Fibroblast of villous mesenchyme (primary cell): ENCODE results near the gene RPS6KA2. TPM values are rescaled to one million over a fixed set of nuclear protein-coding genes. Genes with fewer than 3 reads are reported as not detected.

ENCODE experiments used
- DNase-seq: peaks from one replicate; pipeline ENCODE4 v3.0.0-alpha.2; 2010; ENCODE audit warnings: low read depth
- H3K4me3 ChIP-seq: 2 replicates; pipeline ENCODE4 v1.5.1; 2011; ENCODE audit warnings: low read depth, mild to moderate bottlenecking, low read length
- CTCF ChIP-seq: IDR thresholded peaks from 2 replicates; pipeline ENCODE4 v1.5.1; 2012; ENCODE audit warnings: low read depth, mild to moderate bottlenecking, low read length; ENCODE audit not compliant: insufficient read depth
- total RNA-seq: library from RNA; depleted of rRNA; stranded (reverse); fragments of >200 nt; gene quantifications from 2 replicates; pipeline ENCODE4 v1.2.3, GENCODE V29; 2012

Gene RPS6KA2
- total RNA-seq, 1 donor: 15.5 TPM

- no peak for DNase-seq
- H3K4me3 ChIP-seq: no peak overlapping the region
- TF ChIP-seq CTCF: no peak
Observed at GRCh38 chr6:166569206-166569605, 57.8 kb downstream of the RPS6KA2 start.

GRCh38 chr6:166567813-166568212, 59.2 kb downstream of the RPS6KA2 start:
- no peak for TF ChIP-seq CTCF
- DNase-seq: no peak
- H3K4me3 ChIP-seq: no peak overlapping the region

GRCh38 chr6:166567107-166567506, 59.9 kb downstream of the RPS6KA2 start:
- DNase-seq: peak; percentile 95
- TF ChIP-seq CTCF: no peak

GRCh38 chr6:166566026-166567011, 60.7 kb downstream of the RPS6KA2 start:
- no peak overlapping the region for H3K4me3 ChIP-seq
- TF ChIP-seq CTCF: no peak
- DNase-seq: no peak

More at GRCh38 chr6:166567107-166567506, 59.9 kb downstream of the RPS6KA2 start:
- no peak overlapping the region for H3K4me3 ChIP-seq

GRCh38 chr6:166565084-166565967, 61.7 kb downstream of the RPS6KA2 start:
- DNase-seq: no peak
- TF ChIP-seq CTCF: no peak
- H3K4me3 ChIP-seq: no peak overlapping the region

- TF ChIP-seq CTCF: no peak
- DNase-seq: no peak
- H3K4me3 ChIP-seq: no peak overlapping the region
Observed at GRCh38 chr6:166563805-166564204, 63.2 kb downstream of the RPS6KA2 start.
